Mesendoderm (in vitro differentiated cells): ENCODE data around the gene PEX14.
"Not testable (repeated sequence)": the region's sequence is repeated elsewhere in the genome, so short reads cannot be mapped to it uniquely, and the experiment has no call there.

ENCODE experiments used
- DNase-seq: peaks from one replicate; pipeline ENCODE4 v3.0.0; 2013
- H2AK5ac ChIP-seq: 2 replicates; pipeline ENCODE4 v1.6.1; 2013; ENCODE audit warnings: low read length, inconsistent platforms
- H2BK120ac ChIP-seq: 2 replicates; pipeline ENCODE4 v1.6.1; 2013; ENCODE audit warnings: low read depth, mild to moderate bottlenecking, low read length, moderate library complexity, mixed read lengths
- H2BK15ac ChIP-seq: replicated peaks from 2 replicates; pipeline ENCODE4 v1.6.1; 2013; ENCODE audit warnings: low read depth, mild to moderate bottlenecking, moderate library complexity
- H2BK5ac ChIP-seq: 2 replicates; pipeline ENCODE4 v1.6.1; 2013; ENCODE audit warnings: low read length, inconsistent platforms
- H3K18ac ChIP-seq: 2 replicates; pipeline ENCODE4 v1.6.1; 2013; ENCODE audit warnings: mild to moderate bottlenecking, low read length, mixed read lengths
- H3K23ac ChIP-seq: one replicate; pipeline ENCODE4 v1.6.1; 2013; ENCODE audit warnings: low read length
- H3K27ac ChIP-seq: 2 replicates; pipeline ENCODE4 v1.5.1; 2013; ENCODE audit warnings: low read depth, mild to moderate bottlenecking, inconsistent platforms, low read length, moderate library complexity
- H3K27me3 ChIP-seq: 2 replicates; pipeline ENCODE4 v1.6.1; 2013; ENCODE audit warnings: low read length, control low read depth, mild to moderate bottlenecking, inconsistent platforms; ENCODE audit not compliant: insufficient read depth, poor library complexity
- H3K36me3 ChIP-seq: 2 replicates; pipeline ENCODE4 v1.6.1; 2013; ENCODE audit warnings: low read length, inconsistent platforms; ENCODE audit not compliant: control insufficient read depth, insufficient read depth
- H3K4ac ChIP-seq: one replicate; pipeline ENCODE4 v1.6.1; 2013; ENCODE audit warnings: low read depth, mild to moderate bottlenecking, low read length, moderate library complexity
- H3K4me1 ChIP-seq: 2 replicates; pipeline ENCODE4 v1.6.1; 2013; ENCODE audit warnings: low read depth, low read length, inconsistent platforms; ENCODE audit not compliant: control insufficient read depth
- H3K4me2 ChIP-seq: 2 replicates; pipeline ENCODE4 v1.6.1; 2013; ENCODE audit warnings: low read length
- H3K4me3 ChIP-seq: 2 replicates; pipeline ENCODE4 v1.5.1; 2013; ENCODE audit warnings: mild to moderate bottlenecking, low read length
- H3K56ac ChIP-seq: one replicate; pipeline ENCODE4 v1.6.1; 2013; ENCODE audit warnings: low read length
- H3K79me1 ChIP-seq: 2 replicates; pipeline ENCODE4 v1.6.1; 2013; ENCODE audit warnings: low read length, inconsistent platforms
- H3K79me2 ChIP-seq: 2 replicates; pipeline ENCODE4 v1.6.1; 2013; ENCODE audit warnings: mild to moderate bottlenecking, low read length; ENCODE audit not compliant: control insufficient read depth, insufficient read depth
- H3K9ac ChIP-seq: 2 replicates; pipeline ENCODE4 v1.6.1; 2013; ENCODE audit warnings: low read length, inconsistent platforms
- H4K5ac ChIP-seq: one replicate; pipeline ENCODE4 v1.6.1; 2013; ENCODE audit warnings: low read length
- H4K8ac ChIP-seq: one replicate; pipeline ENCODE4 v1.6.1; 2013; ENCODE audit warnings: low read depth, mild to moderate bottlenecking, control low read depth, low read length, moderate library complexity
- WGBS: extraction: QIAGEN DNeasy Blood & Tissue Kit; methylation state at CpG from one replicate; pipeline ENCODE4 v1.1.7; 2013; ENCODE audit warnings: low lambda C conversion rate, missing lambda C conversion rate; ENCODE audit not compliant: insufficient coverage; ENCODE audit errors: extremely low coverage; 5-methylcytosine and 5-hydroxymethylcytosine counted together

PEX14 gene

DNA sequence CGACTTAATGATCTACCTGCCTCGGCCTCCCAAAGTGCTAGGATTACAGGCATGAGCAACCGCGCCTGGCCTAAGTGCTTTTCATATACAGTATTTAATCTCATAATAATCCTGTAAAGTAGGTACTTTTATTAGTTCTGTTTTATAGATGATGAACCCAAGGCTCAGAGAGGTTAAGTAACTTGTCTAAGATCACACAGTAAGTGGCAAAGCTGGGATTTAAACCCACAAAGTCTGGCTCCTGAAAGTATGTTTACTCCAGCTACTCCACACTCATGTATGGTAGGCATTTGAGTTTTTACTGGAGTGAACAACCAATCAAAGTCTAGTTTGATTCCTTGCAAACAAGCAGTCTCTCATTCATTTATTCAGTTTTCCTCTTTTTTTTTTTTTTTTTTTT, 4.7 kb upstream of the PEX14 start:
- peaks cover 10% of the 10 kb centered on the region for H3K79me2 ChIP-seq
- no peak overlapping the region for H4K8ac ChIP-seq
- H3K4me1 ChIP-seq: peaks cover 2% of the 10 kb centered on the region
- no peak overlapping the region for H3K4me2 ChIP-seq
- no peaks in the 10 kb centered on the region for H3K27me3 ChIP-seq
- H2AK5ac ChIP-seq: no peak overlapping the region
- H3K9ac ChIP-seq: no peak overlapping the region
- no peak overlapping the region for H2BK5ac ChIP-seq
- DNase-seq: no peak
- peaks cover 3% of the 10 kb centered on the region for H3K79me1 ChIP-seq
- H3K4ac ChIP-seq: no peak overlapping the region
- H3K27ac ChIP-seq: no peak overlapping the region
- H4K5ac ChIP-seq: no peak overlapping the region
- H3K4me3 ChIP-seq: no peak overlapping the region
- peaks cover 8% of the 10 kb centered on the region for H3K36me3 ChIP-seq
- no CpG with 5 or more reads among the region's 4 CpGs for WGBS
- H3K18ac ChIP-seq: no peak overlapping the region
- no peak overlapping the region for H2BK15ac ChIP-seq
- no peak overlapping the region for H3K23ac ChIP-seq
- no peak overlapping the region for H2BK120ac ChIP-seq
- H3K56ac ChIP-seq: no peak overlapping the region

- Histone ChIP-seq H3K27me3 (no peaks in the 10 kb centered on the region), H3K4me3 (peak overlapping the region; percentile 87), H4K8ac (no peak overlapping the region), H3K79me2 (peaks cover 19% of the 10 kb centered on the region), H3K9ac (peak overlapping the region; percentile 82), H3K79me1 (peaks cover 5% of the 10 kb centered on the region), H2BK5ac (no peak overlapping the region), H3K36me3 (peaks cover 8% of the 10 kb centered on the region), H3K4me2 (peak overlapping the region; percentile 52), H2BK120ac (no peak overlapping the region), H3K4ac (peak overlapping the region; percentile 63), H3K18ac (peak overlapping the region; percentile 60), H4K5ac (no peak overlapping the region), H3K23ac (no peak overlapping the region), H2AK5ac (no peak overlapping the region), H3K56ac (peak overlapping the region; percentile 85), H3K27ac (peak overlapping the region; percentile 46), H2BK15ac (no peak overlapping the region), H3K4me1 (peaks cover 2% of the 10 kb centered on the region)
- WGBS: no CpG with 5 or more reads among the region's 23 CpGs
- peak; percentile 66 for DNase-seq
Observed at GRCh38 chr1:10471411-10472219, 3.1 kb upstream of the PEX14 start.

- Histone ChIP-seq H3K4me1 (peaks cover 2% of the 10 kb centered on the region), H3K27ac (peak within 1 kb of the TSS; percentile 46), H2BK120ac (no peak within 1 kb of the TSS), H4K5ac (no peak within 1 kb of the TSS), H3K79me2 (peaks cover 22% of the 10 kb centered on the region), H2AK5ac (no peak within 1 kb of the TSS), H3K4ac (peak within 1 kb of the TSS; percentile 63), H4K8ac (peak within 1 kb of the TSS; percentile 84), H3K36me3 (peaks cover 6% of the 10 kb centered on the region), H3K4me3 (peak within 1 kb of the TSS; percentile 87), H2BK15ac (no peak within 1 kb of the TSS), H2BK5ac (no peak within 1 kb of the TSS), H3K56ac (peak within 1 kb of the TSS; percentile 85), H3K9ac (peak within 1 kb of the TSS; percentile 82), H3K18ac (peak within 1 kb of the TSS; percentile 60), H3K23ac (no peak within 1 kb of the TSS), H3K79me1 (peaks cover 7% of the 10 kb centered on the region), H3K4me2 (peak within 1 kb of the TSS; percentile 52), H3K27me3 (no peaks in the 10 kb centered on the region)
- no CpG with 5 or more reads among the region's 59 CpGs for WGBS
- DNase-seq: peak; percentile 99
Observed at GRCh38 chr1:10472220-10473144, 2.3 kb upstream of the PEX14 start, which contains the start of gene DFFA. Gene DFFA, minus strand, starts transcription at chr1:10472529. Its CDS starts 71 bp downstream, at chr1:10472458.

DNA sequence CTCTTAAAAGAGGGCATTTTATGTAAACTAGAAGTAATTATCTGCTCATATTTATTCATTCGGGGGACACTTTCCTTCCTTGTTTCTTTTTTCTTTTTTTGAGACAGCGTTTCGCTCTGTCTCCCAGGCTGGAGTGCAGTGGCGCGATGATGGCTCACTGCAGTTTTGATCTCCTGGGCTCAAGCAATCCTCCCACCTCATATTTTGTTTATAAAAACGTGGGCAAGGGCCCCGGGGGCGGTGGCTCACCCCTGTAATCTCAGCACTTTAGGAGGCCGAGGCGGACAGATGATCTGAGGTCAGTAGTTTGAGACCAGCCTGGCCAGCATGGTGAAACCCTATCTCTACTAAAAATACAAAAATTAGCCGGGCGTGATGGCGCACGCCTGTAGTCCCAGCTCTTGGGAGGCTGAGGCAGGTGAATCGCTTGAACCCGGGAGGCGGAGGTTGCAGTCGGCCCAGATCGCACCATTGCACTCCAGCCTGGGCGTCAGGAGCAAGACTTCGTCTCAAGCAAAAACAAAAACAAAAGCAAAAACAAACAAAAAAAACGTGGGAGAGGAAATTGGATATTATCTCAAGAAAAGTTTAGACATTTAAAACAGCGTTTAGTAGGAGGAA, 1.5 kb upstream of the PEX14 start:
- DNase-seq: no peak

GRCh38 chr1:10474309-10474612, 489 bp upstream of the PEX14 start:
- H3K27me3 ChIP-seq, H2BK15ac ChIP-seq, H4K8ac ChIP-seq, H3K4me2 ChIP-seq, H2AK5ac ChIP-seq, H3K4me1 ChIP-seq, H3K79me1 ChIP-seq, H3K23ac ChIP-seq, H3K27ac ChIP-seq, H2BK5ac ChIP-seq, H3K18ac ChIP-seq, H3K4me3 ChIP-seq, H3K9ac ChIP-seq, H3K4ac ChIP-seq, DNase-seq, H4K5ac ChIP-seq, H3K36me3 ChIP-seq: not testable (repeated sequence)
- Histone ChIP-seq H3K56ac (peak overlapping the region; percentile 65), H2BK120ac (peak overlapping the region; percentile 31), H3K79me2 (peaks cover 25% of the 10 kb centered on the region)
- WGBS: no CpG with 5 or more reads among the region's 10 CpGs

More for the DNA sequence above, 1.5 kb upstream of the PEX14 start:
- Histone ChIP-seq H3K27ac (no peak overlapping the region), H2BK5ac (no peak overlapping the region), H3K36me3 (peaks cover 1% of the 10 kb centered on the region), H4K5ac (no peak overlapping the region), H3K4me1 (peaks cover 2% of the 10 kb centered on the region), H2AK5ac (no peak overlapping the region), H3K79me1 (peaks cover 8% of the 10 kb centered on the region), H3K4me3 (no peak overlapping the region), H3K23ac (no peak overlapping the region), H4K8ac (no peak overlapping the region), H2BK120ac (no peak overlapping the region), H3K4ac (no peak overlapping the region), H3K79me2 (peaks cover 24% of the 10 kb centered on the region), H3K18ac (no peak overlapping the region), H3K56ac (no peak overlapping the region), H2BK15ac (no peak overlapping the region), H3K27me3 (no peaks in the 10 kb centered on the region), H3K9ac (no peak overlapping the region), H3K4me2 (no peak overlapping the region)
- WGBS: no CpG with 5 or more reads among the region's 23 CpGs
